Inflammatory macrophage (primary cell): ENCODE measurements around the gene MKLN1.

Experiments used
- DNase-seq, 2 donors: peaks; one replicate each; pipeline ENCODE4 v3.0.0-alpha.2; 2020 to 2022

Gene MKLN1

DNA sequence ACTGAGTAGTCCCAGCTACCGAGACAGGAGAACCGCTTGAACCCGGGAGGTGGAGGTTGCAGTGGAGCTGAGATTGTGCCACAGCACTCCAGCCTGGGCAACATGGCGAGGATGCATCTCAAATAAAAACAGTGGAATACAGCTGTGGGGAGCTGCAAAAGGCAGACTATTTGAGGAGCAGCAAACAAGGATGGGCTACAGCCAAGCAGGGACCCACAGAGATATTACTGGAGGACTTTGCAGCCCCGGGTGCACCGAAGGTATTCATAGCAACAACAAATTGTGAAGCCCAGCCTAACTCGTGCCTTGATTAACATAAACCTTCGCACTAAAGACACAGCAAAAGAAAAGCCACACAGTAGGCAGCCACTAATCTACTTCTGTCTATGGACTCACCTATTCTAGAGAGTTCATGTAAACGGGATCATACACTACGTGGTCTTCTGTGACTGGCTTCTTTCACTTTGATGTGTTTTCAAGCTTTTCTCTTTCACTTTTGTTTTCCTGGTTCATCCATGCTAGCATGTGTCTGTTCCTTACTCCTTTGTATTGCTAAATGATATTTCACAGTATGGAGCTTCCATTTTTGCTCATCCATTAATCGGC lies 194.8 kb downstream of the MKLN1 start:
- DNase-seq: no peak

DNA sequence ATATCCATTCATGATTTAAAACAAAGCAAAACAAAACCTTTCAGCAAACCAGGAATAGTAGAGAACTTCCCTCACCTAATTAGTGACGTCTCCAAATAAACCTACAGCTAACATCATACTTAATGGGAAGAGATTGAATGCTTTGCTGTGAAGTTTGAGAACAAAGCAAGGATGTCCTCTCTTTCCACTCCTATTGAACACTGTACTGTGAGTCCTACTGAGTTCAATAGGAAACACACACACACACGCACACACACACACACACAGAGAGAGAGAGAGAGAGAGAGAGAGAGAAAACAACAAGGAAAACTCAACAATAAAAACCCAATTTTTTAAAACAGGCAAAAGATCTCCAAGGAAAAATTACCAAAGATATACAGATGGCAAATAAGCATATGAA lies 196.4 kb downstream of the MKLN1 start:
- no peak for DNase-seq

- DNase-seq: no peak
Measured at GRCh38 chr7:131524703-131525102, 197.0 kb downstream of the MKLN1 start.

- no peak for DNase-seq
Measured at GRCh38 chr7:131525820-131526219, 198.1 kb downstream of the MKLN1 start.

GRCh38 chr7:131527456-131527855 lies 199.8 kb downstream of the MKLN1 start:
- DNase-seq: peak; percentile 21 to 36

DNA sequence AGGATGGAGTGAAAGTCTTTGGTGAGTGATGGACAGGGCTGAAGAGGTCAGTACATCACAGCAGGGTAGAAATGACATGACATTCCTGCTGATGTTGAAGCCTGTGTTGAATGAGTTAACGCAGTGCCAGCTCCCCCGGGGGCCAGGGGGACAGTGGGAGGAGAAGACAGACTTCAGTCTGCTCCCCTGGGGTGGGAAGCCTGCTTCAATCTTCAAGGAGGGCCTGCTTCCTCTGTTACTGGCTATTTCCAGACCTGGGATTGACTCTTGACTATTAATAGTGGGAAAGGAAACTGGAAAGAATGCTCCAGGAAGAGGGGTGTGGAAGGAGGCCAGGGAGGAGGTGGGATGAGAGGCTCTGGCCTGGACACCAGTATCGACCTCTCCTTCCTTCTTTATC lies 201.5 kb downstream of the MKLN1 start:
- DNase-seq: no peak

GRCh38 chr7:131529617-131530016 lies 201.9 kb downstream of the MKLN1 start:
- DNase-seq: no peak

GRCh38 chr7:131530137-131530536 lies 202.5 kb downstream of the MKLN1 start:
- no peak for DNase-seq

- no peak for DNase-seq
Measured at GRCh38 chr7:131532570-131533091, 205.0 kb downstream of the MKLN1 start.

- no peak for DNase-seq
Measured at GRCh38 chr7:131533151-131533559, 205.5 kb downstream of the MKLN1 start.

GRCh38 chr7:131533566-131534561 lies 206.2 kb downstream of the MKLN1 start:
- no peak for DNase-seq

GRCh38 chr7:131536361-131536849 lies 208.7 kb downstream of the MKLN1 start:
- DNase-seq: no peak

DNA sequence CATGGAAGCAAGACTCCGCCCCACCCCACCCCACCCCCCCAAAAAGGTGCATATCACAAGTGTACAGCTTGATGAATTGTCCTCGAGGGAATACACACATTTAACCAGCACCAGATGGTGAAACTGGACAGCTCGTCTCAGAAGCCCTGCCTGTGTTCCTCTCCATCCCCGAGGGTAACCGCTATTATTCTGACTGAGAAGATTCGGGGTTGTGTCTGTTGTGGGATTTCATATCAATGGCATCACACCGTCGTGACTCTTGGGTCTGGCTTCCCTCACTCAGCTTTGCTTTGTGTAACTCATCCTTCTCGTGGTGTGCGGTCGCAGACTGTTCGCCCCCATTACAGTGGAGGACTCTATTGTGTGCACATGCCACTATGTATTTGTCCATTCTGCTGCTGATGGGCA lies 209.9 kb downstream of the MKLN1 start:
- DNase-seq: no peak

- no peak for DNase-seq
Measured at GRCh38 chr7:131538071-131538812, 210.6 kb downstream of the MKLN1 start.

- DNase-seq: no peak
Measured at GRCh38 chr7:131538813-131539179, 211.1 kb downstream of the MKLN1 start.

GRCh38 chr7:131540491-131541162 lies 213.0 kb downstream of the MKLN1 start:
- no peak for DNase-seq

DNA sequence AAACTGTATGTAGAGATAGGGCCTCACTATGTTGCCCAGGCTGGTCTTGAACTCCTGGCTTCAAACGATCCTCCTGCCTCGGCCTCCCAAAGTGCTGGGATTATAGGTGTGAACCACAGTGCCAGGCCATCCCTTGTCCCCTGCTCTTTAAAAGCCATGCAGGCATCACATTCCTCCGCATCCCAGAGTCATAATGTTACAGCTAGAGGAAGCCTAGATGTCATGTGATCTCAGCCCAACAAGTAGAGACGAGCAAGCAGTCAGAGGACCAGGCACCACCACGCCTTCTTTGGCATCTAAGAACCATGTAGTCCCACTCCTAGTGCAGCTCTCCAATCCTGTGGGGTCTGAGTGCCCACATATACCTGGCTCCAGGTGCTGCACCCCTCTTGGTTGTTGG lies 215.6 kb downstream of the MKLN1 start:
- DNase-seq: no peak

DNA sequence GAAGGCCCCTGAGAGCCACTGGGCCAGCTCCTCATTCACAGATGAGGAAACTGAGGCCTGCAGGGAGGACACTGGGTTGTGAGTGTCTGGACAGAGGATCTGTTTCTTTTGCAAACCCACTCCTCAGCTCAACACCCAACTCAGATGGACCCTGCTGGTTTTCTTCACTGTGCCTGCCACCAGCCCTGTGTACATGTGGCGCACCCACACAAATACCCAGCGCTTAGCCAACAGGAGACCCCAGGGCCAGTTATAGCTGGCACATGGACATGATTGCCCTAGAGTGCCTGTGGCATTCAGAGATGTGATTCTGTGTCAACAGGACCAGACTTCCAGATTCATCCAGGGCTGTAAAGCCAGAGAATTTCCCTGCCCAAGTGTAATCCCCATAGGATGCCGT lies 216.3 kb downstream of the MKLN1 start:
- no peak for DNase-seq

- peak in 1 of 2 donors; percentile 18 for DNase-seq
Measured at GRCh38 chr7:131544449-131545301, 217.0 kb downstream of the MKLN1 start.

DNA sequence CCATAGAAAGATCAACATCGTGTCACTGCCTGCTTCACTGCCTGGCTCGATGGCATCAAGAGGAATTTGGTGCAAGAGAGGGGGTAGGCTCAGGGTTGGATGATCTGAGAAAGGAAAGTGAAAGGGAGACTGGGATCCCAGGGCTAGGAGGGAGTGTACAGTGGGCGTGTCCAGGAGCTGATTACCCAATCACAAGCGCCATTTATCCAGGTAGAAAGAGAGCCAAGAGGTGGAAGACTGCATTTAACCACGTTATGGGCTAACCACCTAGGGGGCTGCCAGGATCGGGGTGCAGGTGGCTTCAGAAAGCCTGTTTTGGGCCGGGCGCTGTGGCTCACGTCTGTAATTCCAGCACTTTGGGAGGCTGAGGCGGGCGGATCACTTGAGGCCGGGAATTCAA lies 218.4 kb downstream of the MKLN1 start:
- no peak for DNase-seq
